GM23248 (cell line): ENCODE data around the gene CFAP91. TPM values are rescaled to one million over a fixed set of nuclear protein-coding genes. Genes with fewer than 3 reads are reported as not detected.
A peak's percentile ranks its signal among the peaks of the same experiment; 100 is the strongest.

Source experiments
- DNase-seq: peaks from one replicate; pipeline ENCODE4 v3.0.0-alpha.2; 2015
- H2AFZ ChIP-seq: fragments of 200-600 bp; sonication (generic); 2 replicates; pipeline ENCODE4 v1.6.1; 2016; ENCODE audit warnings: antibody characterized with exemption
- H3F3A ChIP-seq: fragments of 200-600 bp; sonication (generic); 2 replicates; pipeline ENCODE4 v1.6.1; 2016; ENCODE audit warnings: mild to moderate bottlenecking, antibody characterized with exemption, mixed run types; ENCODE audit not compliant: insufficient read depth
- H3K27ac ChIP-seq: fragments of 200-600 bp; sonication (generic); 2 replicates; pipeline ENCODE4 v1.5.1; 2016; ENCODE audit warnings: mild to moderate bottlenecking
- H3K27me3 ChIP-seq: fragments of 200-600 bp; sonication (generic); replicated peaks from 2 replicates; pipeline ENCODE4 v1.6.1; 2016; ENCODE audit warnings: mild to moderate bottlenecking; ENCODE audit not compliant: insufficient read depth
- H3K36me3 ChIP-seq: fragments of 200-600 bp; sonication (generic); 2 replicates; pipeline ENCODE4 v1.6.1; 2016; ENCODE audit warnings: low read depth, mild to moderate bottlenecking
- H3K4me1 ChIP-seq: fragments of 200-600 bp; sonication (generic); 2 replicates; pipeline ENCODE4 v1.6.1; 2016; ENCODE audit warnings: mild to moderate bottlenecking; ENCODE audit not compliant: insufficient read depth
- H3K4me2 ChIP-seq: fragments of 200-600 bp; sonication (generic); one replicate; pipeline ENCODE4 v1.6.1; 2016; ENCODE audit warnings: mild to moderate bottlenecking; ENCODE audit not compliant: unreplicated experiment
- H3K4me3 ChIP-seq: fragments of 200-600 bp; sonication (generic); 2 replicates; pipeline ENCODE4 v1.5.1; 2016; ENCODE audit warnings: mild to moderate bottlenecking
- H3K79me2 ChIP-seq: fragments of 200-600 bp; sonication (generic); 2 replicates; pipeline ENCODE4 v1.6.1; 2016; ENCODE audit warnings: mild to moderate bottlenecking; ENCODE audit not compliant: insufficient read depth
- H3K9ac ChIP-seq: fragments of 200-600 bp; sonication (generic); 2 replicates; pipeline ENCODE4 v1.6.1; 2016; ENCODE audit warnings: mild to moderate bottlenecking
- H3K9me2 ChIP-seq: fragments of 200-600 bp; sonication (generic); 2 replicates; pipeline ENCODE4 v1.6.1; 2016; ENCODE audit warnings: mixed run types, mild to moderate bottlenecking, moderate library complexity; ENCODE audit not compliant: insufficient read depth
- H3K9me3 ChIP-seq: fragments of 200-600 bp; sonication (generic); one replicate; pipeline ENCODE4 v1.6.1; 2017; ENCODE audit warnings: low read depth
- H4K20me1 ChIP-seq: fragments of 200-600 bp; sonication (generic); 2 replicates; pipeline ENCODE4 v1.6.0; 2016; ENCODE audit not compliant: insufficient read depth
- EZH2 ChIP-seq: fragments of 200-600 bp; sonication (generic); IDR thresholded peaks from 2 replicates; pipeline ENCODE4 v1.6.1; 2018; ENCODE audit warnings: antibody characterized with exemption, mild to moderate bottlenecking; ENCODE audit not compliant: insufficient read depth, poor library complexity, severe bottlenecking
- EZH2phosphoT487 ChIP-seq: fragments of 200-600 bp; sonication (generic); IDR thresholded peaks from 2 replicates; pipeline ENCODE4 v1.6.1; 2018; ENCODE audit warnings: antibody characterized with exemption, moderate library complexity, mild to moderate bottlenecking, low read depth; ENCODE audit not compliant: insufficient read depth
- WGBS, 2 experiments: methylation state at CpG; one replicate each; pipeline ENCODE4 v1.1.6; 2015 to 2017; ENCODE audit warnings: low lambda C conversion rate in 2 of 2, low coverage in 1 of 2; ENCODE audit errors: missing lambda C conversion rate in 2 of 2; 5-methylcytosine and 5-hydroxymethylcytosine counted together
- in situ Hi-C: fragments of 300-500 bp; cut with MboI; formaldehyde crosslinking; loops from 2 replicates; pipeline ENCODE4 v1.15.0; 2020
- polyA plus RNA-seq: library from polyadenylated mRNA; unstranded; fragments of >200 nt; fragmentation: Nextera tagmentation; extraction: Ambion mirVana; gene quantifications from 2 replicates; pipeline ENCODE4 v1.2.1, GENCODE V29; 2016
- total RNA-seq: library from RNA; depleted of rRNA; stranded (reverse); fragments of >200 nt; shearing (Covaris generic); gene quantifications from 2 replicates; pipeline ENCODE4 v1.2.3, GENCODE V29; 2014

Gene CFAP91
- total and polyA plus RNA-seq, 2 experiments from 2014 or later: not detected

- Histone ChIP-seq H2AFZ (no peak overlapping the region), H3K9me3 (no peaks in the 10 kb centered on the region), H3F3A (peaks cover 27% of the 10 kb centered on the region), H3K36me3 (no peaks in the 10 kb centered on the region), H3K4me2 (no peak overlapping the region), H3K4me1 (peaks cover 25% of the 10 kb centered on the region), H4K20me1 (no peaks in the 10 kb centered on the region), H3K27ac (no peak overlapping the region), H3K9ac (no peak overlapping the region), H3K79me2 (no peaks in the 10 kb centered on the region), H3K4me3 (no peak overlapping the region), H3K27me3 (no peaks in the 10 kb centered on the region), H3K9me2 (no peaks in the 10 kb centered on the region)
- WGBS, 2 experiments: 88% methylated on average over 9 of the region's 9 CpGs
- TF ChIP-seq EZH2phosphoT487 (no peak), EZH2 (no peak)
- DNase-seq: no peak
- in situ Hi-C loops: no loop called here
Measured at GRCh38 chr3:119659606-119660291, 43.1 kb upstream of the CFAP91 start.

DNA sequence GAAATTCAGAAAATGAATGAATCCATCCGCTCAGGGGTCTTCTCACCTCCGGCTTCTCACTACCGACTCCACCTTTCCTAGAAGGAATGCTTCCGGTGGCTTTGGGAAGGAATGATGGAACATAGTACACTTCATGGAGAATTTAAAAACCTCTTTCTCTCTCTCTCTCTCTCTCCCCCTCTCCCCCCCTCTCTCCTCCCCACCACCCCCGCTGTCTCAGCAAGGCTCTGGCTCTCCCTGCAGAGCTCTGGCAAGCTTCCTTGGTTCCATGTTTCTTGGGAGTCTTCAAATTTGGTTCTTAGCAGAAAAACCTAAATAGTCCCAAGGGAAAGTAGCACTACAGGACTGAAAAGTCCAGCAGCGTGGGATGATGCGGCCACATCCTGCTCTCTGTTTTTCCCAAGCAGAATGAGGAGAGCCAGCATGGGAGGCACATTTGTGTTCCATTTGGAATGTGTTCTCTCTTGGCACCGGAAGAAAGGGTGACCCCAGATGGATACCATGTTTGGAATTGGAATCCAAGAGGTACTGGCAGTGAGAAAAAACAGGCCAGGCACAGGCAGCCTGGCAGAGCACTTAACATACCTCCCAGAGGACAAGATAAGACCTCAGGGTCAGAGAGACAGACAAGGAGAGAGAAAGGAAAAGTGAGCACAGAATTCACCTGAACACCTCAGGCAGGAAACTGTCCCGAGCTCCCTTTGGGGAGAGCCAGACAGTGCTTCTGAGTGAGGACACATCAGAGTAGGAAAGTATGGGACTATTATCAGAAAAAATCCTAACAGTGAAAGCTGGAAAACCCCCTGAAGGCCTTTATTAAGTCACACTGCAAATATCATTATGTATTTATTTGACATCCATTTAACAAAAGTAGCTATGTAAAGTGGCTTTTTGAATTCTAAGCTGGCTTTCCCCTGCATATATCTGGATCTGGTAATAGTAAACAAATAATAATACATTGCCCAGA, 42.1 kb upstream of the CFAP91 start, which contains the start of gene POPDC2:
TSS of gene POPDC2 (minus strand) at position 116 of the 967 bp plus-strand sequence. CDS start 166 bp downstream, outside the sequence.
- no peaks in the 10 kb centered on the region for H4K20me1 ChIP-seq
- in situ Hi-C loops: no loop called here
- H3K9ac ChIP-seq: no peak within 1 kb of the TSS
- TF ChIP-seq EZH2 (no peak), EZH2phosphoT487 (no peak)
- no peak within 1 kb of the TSS for H3K4me2 ChIP-seq
- 82 to 84% methylated on average over 8 to 9 of the region's 9 CpGs for WGBS, 2 experiments
- peaks cover 33% of the 10 kb centered on the region for H3F3A ChIP-seq
- H2AFZ ChIP-seq: no peak within 1 kb of the TSS
- no peaks in the 10 kb centered on the region for H3K9me3 ChIP-seq
- DNase-seq: no peak
- H3K27me3 ChIP-seq: no peaks in the 10 kb centered on the region
- no peak within 1 kb of the TSS for H3K27ac ChIP-seq
- no peaks in the 10 kb centered on the region for H3K36me3 ChIP-seq
- no peaks in the 10 kb centered on the region for H3K9me2 ChIP-seq
- no peak within 1 kb of the TSS for H3K4me3 ChIP-seq
- H3K79me2 ChIP-seq: no peaks in the 10 kb centered on the region
- peaks cover 32% of the 10 kb centered on the region for H3K4me1 ChIP-seq

DNA sequence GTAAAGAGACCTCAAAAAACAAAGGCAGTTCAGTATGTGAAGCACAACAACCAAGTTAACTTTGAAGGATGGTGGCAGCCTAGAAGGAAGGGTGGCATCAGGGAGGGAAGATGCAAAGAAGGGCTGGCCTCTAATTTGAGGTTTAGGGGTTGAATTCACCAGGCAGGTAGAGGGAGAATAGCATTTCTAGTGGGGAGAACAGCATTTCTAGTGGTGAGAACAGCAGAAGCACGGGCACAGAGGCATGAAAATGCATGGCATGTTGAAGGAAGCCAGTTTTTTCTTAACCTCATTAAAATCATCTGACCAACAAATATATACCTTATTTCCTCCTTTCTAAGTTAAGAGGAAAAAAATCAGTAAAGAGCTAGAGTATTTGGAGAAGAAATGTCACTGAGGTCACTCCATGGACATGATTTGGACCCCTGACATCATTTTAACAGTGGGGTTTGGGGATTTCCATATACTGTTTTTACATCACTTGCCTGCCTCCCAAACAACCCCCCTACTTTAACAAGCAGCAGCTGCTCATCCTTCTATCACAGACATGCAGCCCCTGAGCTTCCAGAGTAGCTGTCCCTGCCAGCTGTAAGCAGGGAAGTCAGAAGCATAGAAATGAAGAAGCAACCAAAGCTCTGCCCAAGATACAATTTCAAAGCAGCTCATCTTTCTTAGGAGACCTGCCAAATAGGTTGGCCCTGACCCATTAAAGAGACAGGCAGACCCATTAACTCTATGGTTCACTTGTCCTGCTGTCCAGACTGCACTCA, 40.0 kb upstream of the CFAP91 start:
- TF ChIP-seq EZH2phosphoT487 (no peak), EZH2 (no peak)
- H3K9ac ChIP-seq: no peak overlapping the region
- 6 to 9% methylated on average over 1 of the region's 1 CpG for WGBS, 2 experiments
- H3K4me3 ChIP-seq: no peak overlapping the region
- H4K20me1 ChIP-seq: no peaks in the 10 kb centered on the region
- H3K27ac ChIP-seq: peak overlapping the region; percentile 74
- no peaks in the 10 kb centered on the region for H3K9me3 ChIP-seq
- peak overlapping the region; percentile 18; the same call in 1 of the 2 replicates for H2AFZ ChIP-seq
- no peaks in the 10 kb centered on the region for H3K9me2 ChIP-seq
- peak overlapping the region; percentile 35 for H3K4me2 ChIP-seq
- H3K36me3 ChIP-seq: no peaks in the 10 kb centered on the region
- H3F3A ChIP-seq: peaks cover 33% of the 10 kb centered on the region
- peaks cover 32% of the 10 kb centered on the region for H3K4me1 ChIP-seq
- DNase-seq: peak; percentile 60
- in situ Hi-C loops: no loop called here
- H3K27me3 ChIP-seq: no peaks in the 10 kb centered on the region
- no peaks in the 10 kb centered on the region for H3K79me2 ChIP-seq

DNA sequence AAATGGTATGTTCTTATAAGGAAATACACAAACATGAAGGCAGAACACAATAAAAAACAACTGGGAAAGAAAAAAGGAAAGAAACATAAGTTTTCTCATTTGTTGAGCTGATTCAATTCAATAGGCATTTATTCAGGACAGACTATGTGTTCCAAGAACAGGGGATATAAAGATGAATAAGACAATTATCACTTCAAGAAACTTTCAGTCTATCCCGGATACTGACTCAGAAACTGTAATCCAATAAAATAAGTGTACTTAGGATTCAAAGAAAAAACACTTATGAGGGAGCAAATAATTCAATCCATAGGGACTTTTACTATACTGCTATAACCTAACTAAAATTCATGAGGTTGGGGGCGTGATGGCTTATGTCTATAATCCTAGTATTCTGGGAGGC, 38.9 kb upstream of the CFAP91 start:
- 32 to 35% methylated on average over 2 of the region's 2 CpGs for WGBS, 2 experiments
- in situ Hi-C loops: no loop called here
- Histone ChIP-seq H3K9me2 (no peaks in the 10 kb centered on the region), H2AFZ (peak overlapping the region; percentile 23), H3K27me3 (no peaks in the 10 kb centered on the region), H3K9me3 (no peaks in the 10 kb centered on the region), H4K20me1 (no peaks in the 10 kb centered on the region), H3K27ac (peak overlapping the region; percentile 74), H3K4me1 (peaks cover 32% of the 10 kb centered on the region), H3F3A (peaks cover 33% of the 10 kb centered on the region), H3K79me2 (no peaks in the 10 kb centered on the region), H3K4me3 (0 out of 2 replicates have a peak overlapping the region, but pooled peaks have one; percentile 7), H3K9ac (peak overlapping the region; percentile 39), H3K4me2 (peak overlapping the region; percentile 48), H3K36me3 (0 out of 2 replicates have a peak, but pooled peaks cover 4% of the 10 kb centered on the region)
- TF ChIP-seq EZH2phosphoT487: no peak
- TF ChIP-seq EZH2: no peak
- peak; percentile 73 for DNase-seq
